Mononuclear cell (primary cell): Measurements from ENCODE around the gene ANKS6. TPM values are rescaled to one million over a fixed set of nuclear protein-coding genes. Genes with fewer than 3 reads are reported as not detected.

Source experiments
- H3K27me3 ChIP-seq: 2 replicates; pipeline ENCODE4 v1.6.0; 2011; ENCODE audit warnings: low read length, control low read depth; ENCODE audit not compliant: insufficient read depth
- H3K4me1 ChIP-seq: 2 replicates; pipeline ENCODE4 v1.5.1; 2011; ENCODE audit warnings: mild to moderate bottlenecking, low read length, control low read depth; ENCODE audit not compliant: insufficient read depth
- H3K4me3 ChIP-seq: 2 replicates; pipeline ENCODE4 v1.5.1; 2011; ENCODE audit warnings: mild to moderate bottlenecking, low read length, moderate library complexity
- H3K9me3 ChIP-seq: 2 replicates; pipeline ENCODE4 v1.5.1; 2011; ENCODE audit warnings: low read depth, mild to moderate bottlenecking, control low read depth, low read length
- total RNA-seq: library from RNA; depleted of rRNA; stranded (reverse); fragments of >200 nt; gene quantifications from one replicate; pipeline ENCODE4 v1.2.3, GENCODE V29; 2012

ANKS6 gene
- total RNA-seq, 1 donor: 5.9 TPM

GRCh38 chr9:98774746-98775145 lies 21.6 kb downstream of the ANKS6 start:
- Histone ChIP-seq H3K27me3 (no peaks in the 10 kb centered on the region), H3K4me3 (no peak overlapping the region), H3K9me3 (no peaks in the 10 kb centered on the region), H3K4me1 (no peaks in the 10 kb centered on the region)

GRCh38 chr9:98773721-98774120 lies 22.6 kb downstream of the ANKS6 start:
- H3K27me3 ChIP-seq: no peaks in the 10 kb centered on the region
- H3K4me1 ChIP-seq: no peaks in the 10 kb centered on the region
- no peak overlapping the region for H3K4me3 ChIP-seq
- no peaks in the 10 kb centered on the region for H3K9me3 ChIP-seq

DNA sequence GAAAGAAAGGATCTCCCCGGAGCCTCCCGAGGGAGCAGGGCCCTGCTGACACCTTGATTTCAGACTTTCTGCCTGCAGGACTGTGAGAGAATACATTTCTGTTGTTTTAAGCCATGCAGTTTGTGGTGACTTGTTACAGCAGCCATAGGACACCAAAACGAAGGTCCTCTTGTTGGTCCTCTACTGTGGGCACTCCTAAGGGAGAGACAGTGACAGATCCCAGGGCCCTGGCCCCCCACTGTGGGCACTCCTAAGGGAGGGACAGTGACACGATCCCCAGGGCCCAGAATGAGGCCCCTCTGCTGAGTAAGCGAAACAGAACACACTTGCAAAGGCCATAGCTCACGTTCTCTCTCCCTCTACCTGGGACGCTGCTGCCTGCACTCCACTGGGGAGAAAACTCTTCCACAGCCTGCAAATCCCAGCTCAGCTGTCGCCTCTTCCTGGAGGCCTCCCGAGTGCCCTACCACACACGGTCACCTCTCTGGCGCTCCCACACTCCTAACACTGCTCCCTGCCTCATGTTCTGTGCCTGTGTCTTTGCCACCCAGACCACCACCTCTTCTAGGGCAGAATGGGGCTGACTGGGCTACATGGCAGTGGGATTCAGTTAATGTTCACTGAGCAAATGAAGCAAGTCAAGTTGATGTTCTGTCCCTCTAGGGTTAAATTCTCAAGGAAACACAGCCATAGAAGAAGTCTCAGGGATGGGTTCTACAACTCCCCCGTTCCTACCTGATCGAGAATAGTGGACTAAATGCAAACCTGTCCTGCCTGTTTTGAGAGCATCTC lies 23.8 kb downstream of the ANKS6 start:
- Histone ChIP-seq H3K27me3 (no peaks in the 10 kb centered on the region), H3K9me3 (no peaks in the 10 kb centered on the region), H3K4me3 (no peak overlapping the region), H3K4me1 (peaks cover 1% of the 10 kb centered on the region)

DNA sequence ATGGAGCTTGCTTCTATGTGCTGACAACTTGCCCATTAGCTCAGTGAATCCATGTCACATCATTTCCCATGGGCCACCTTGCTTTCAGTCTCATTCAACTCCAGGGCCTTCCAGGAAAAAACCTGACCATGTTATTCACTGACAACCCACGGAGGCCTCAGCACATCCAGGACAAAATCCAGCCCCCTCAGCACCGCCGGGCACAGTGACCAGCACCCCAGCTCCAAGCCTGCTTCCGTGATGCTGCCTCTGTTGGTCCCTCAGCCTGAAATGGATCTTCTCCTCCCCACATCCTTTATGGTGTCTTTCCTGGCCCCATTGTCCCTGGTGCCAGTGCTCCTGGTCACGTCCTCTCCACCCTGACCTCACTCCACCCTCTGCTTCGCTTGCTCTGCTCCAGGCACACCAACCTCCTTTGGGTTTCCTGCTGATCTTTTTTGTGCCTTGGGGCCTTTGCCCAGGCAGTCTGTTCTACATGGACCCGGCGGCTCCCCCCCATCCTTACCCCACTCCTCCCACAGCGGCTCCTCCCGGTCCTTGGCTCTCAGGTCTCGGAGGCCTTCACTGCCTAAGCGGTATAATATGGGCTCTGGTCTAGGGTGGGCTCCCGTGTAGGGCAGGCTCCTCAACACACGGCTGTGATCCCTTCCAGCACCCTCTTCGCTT lies 25.0 kb downstream of the ANKS6 start:
- no peak overlapping the region for H3K4me3 ChIP-seq
- H3K9me3 ChIP-seq: no peaks in the 10 kb centered on the region
- H3K4me1 ChIP-seq: peaks cover 12% of the 10 kb centered on the region
- no peaks in the 10 kb centered on the region for H3K27me3 ChIP-seq

GRCh38 chr9:98770717-98771116 lies 25.6 kb downstream of the ANKS6 start:
- Histone ChIP-seq H3K27me3 (no peaks in the 10 kb centered on the region), H3K4me3 (no peak overlapping the region), H3K4me1 (peaks cover 12% of the 10 kb centered on the region), H3K9me3 (no peaks in the 10 kb centered on the region)

- Histone ChIP-seq H3K9me3 (no peaks in the 10 kb centered on the region), H3K4me3 (no peak overlapping the region), H3K4me1 (peaks cover 12% of the 10 kb centered on the region), H3K27me3 (no peaks in the 10 kb centered on the region)
Measured at GRCh38 chr9:98768344-98768743, 28.0 kb downstream of the ANKS6 start.

- no peaks in the 10 kb centered on the region for H3K27me3 ChIP-seq
- no peaks in the 10 kb centered on the region for H3K9me3 ChIP-seq
- no peak overlapping the region for H3K4me3 ChIP-seq
- H3K4me1 ChIP-seq: peaks cover 12% of the 10 kb centered on the region
Measured at GRCh38 chr9:98767915-98768314, 28.4 kb downstream of the ANKS6 start.

GRCh38 chr9:98767196-98767595 lies 29.2 kb downstream of the ANKS6 start:
- no peaks in the 10 kb centered on the region for H3K27me3 ChIP-seq
- H3K4me1 ChIP-seq: peaks cover 12% of the 10 kb centered on the region
- no peaks in the 10 kb centered on the region for H3K9me3 ChIP-seq
- H3K4me3 ChIP-seq: no peak overlapping the region

DNA sequence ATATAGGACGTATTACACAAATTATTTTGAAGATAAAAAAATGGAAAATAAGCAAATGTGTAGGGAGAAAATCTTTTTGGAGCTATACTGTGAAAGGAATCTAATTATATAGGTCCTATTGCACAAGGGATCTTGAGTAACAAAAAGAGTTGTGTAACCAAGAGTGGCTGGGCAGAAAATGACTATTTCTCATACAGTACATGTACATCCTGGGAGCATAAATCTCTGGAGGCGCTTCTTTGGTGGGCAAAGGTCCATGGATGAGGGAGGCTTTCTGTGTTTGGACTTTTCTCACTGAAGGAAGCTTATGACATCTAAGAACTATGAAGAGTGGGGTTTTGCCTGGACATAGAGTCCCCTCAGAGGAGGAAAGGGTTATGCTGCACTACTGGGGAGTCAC lies 29.8 kb downstream of the ANKS6 start:
- H3K4me3 ChIP-seq: no peak overlapping the region

GRCh38 chr9:98765256-98765655 lies 31.1 kb downstream of the ANKS6 start:
- peaks cover 12% of the 10 kb centered on the region for H3K4me1 ChIP-seq
- no peaks in the 10 kb centered on the region for H3K9me3 ChIP-seq
- no peak overlapping the region for H3K4me3 ChIP-seq
- H3K27me3 ChIP-seq: no peaks in the 10 kb centered on the region

More for the DNA sequence above, 29.8 kb downstream of the ANKS6 start:
- no peaks in the 10 kb centered on the region for H3K27me3 ChIP-seq
- H3K9me3 ChIP-seq: no peaks in the 10 kb centered on the region
- H3K4me1 ChIP-seq: peaks cover 12% of the 10 kb centered on the region

DNA sequence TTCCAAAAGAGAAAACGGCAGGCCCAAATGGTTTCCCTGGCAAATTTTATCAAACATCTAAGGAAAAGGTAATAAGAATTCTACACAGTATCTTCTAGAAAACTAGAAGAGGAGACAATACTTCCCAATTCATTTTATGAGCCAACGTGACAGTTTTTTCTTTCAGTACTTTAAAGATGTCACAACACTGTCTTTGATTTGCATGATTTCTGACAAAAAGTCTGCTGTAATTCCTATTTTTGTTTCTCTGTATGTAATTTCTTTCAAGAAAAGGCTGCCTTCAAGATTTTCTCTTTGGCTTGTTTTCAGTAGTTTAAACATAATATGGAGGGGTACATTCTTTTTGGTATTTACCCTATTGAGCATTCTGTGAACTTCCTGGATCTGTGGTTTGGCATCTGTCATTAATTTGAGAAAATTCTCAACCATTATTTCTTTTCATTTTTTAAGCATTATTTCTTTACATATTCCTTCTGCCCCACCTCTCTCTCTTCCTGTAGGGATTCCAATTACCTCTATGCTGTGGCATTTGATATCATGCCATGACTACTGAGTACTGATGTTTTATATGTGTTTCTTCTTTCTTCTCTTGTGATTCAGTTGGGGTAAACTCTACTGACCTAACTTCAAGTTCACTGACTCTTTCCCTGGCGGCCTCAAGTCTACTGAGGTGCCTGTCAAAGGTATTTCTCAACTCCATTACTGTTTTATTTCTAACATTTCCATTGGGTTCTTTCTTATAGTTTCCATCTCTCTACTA lies 32.2 kb downstream of the ANKS6 start:
- Histone ChIP-seq H3K27me3 (no peaks in the 10 kb centered on the region), H3K4me1 (peaks cover 12% of the 10 kb centered on the region), H3K4me3 (no peak overlapping the region), H3K9me3 (no peaks in the 10 kb centered on the region)

GRCh38 chr9:98760231-98760630 lies 36.1 kb downstream of the ANKS6 start:
- Histone ChIP-seq H3K27me3 (no peaks in the 10 kb centered on the region), H3K4me3 (no peak overlapping the region), H3K4me1 (no peaks in the 10 kb centered on the region), H3K9me3 (no peaks in the 10 kb centered on the region)

- H3K27me3 ChIP-seq: no peaks in the 10 kb centered on the region
- no peak overlapping the region for H3K4me3 ChIP-seq
- no peaks in the 10 kb centered on the region for H3K9me3 ChIP-seq
- H3K4me1 ChIP-seq: peaks cover 16% of the 10 kb centered on the region
Measured at GRCh38 chr9:98755006-98755618, 41.2 kb downstream of the ANKS6 start.

GRCh38 chr9:98751210-98751609 lies 45.1 kb downstream of the ANKS6 start:
- Histone ChIP-seq H3K4me3 (no peak overlapping the region), H3K4me1 (peaks cover 22% of the 10 kb centered on the region), H3K9me3 (no peaks in the 10 kb centered on the region), H3K27me3 (no peaks in the 10 kb centered on the region)
